Hematopoietic multipotent progenitor cell treated with erythropoietin and hydrocortisone succinate and interleukin-3 and kit ligand, for 8 days (in vitro differentiated cells): ENCODE measurements around the gene HAP1.
"Not testable (repeated sequence)": the region's sequence is repeated elsewhere in the genome, so short reads cannot be mapped to it uniquely, and the experiment has no call there.

Experiments used
- DNase-seq: peaks from one replicate; pipeline ENCODE4 v3.0.0-alpha.2; 2015

Gene HAP1, protein sequence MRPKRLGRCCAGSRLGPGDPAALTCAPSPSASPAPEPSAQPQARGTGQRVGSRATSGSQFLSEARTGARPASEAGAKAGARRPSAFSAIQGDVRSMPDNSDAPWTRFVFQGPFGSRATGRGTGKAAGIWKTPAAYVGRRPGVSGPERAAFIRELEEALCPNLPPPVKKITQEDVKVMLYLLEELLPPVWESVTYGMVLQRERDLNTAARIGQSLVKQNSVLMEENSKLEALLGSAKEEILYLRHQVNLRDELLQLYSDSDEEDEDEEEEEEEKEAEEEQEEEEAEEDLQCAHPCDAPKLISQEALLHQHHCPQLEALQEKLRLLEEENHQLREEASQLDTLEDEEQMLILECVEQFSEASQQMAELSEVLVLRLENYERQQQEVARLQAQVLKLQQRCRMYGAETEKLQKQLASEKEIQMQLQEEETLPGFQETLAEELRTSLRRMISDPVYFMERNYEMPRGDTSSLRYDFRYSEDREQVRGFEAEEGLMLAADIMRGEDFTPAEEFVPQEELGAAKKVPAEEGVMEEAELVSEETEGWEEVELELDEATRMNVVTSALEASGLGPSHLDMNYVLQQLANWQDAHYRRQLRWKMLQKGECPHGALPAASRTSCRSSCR

DNA sequence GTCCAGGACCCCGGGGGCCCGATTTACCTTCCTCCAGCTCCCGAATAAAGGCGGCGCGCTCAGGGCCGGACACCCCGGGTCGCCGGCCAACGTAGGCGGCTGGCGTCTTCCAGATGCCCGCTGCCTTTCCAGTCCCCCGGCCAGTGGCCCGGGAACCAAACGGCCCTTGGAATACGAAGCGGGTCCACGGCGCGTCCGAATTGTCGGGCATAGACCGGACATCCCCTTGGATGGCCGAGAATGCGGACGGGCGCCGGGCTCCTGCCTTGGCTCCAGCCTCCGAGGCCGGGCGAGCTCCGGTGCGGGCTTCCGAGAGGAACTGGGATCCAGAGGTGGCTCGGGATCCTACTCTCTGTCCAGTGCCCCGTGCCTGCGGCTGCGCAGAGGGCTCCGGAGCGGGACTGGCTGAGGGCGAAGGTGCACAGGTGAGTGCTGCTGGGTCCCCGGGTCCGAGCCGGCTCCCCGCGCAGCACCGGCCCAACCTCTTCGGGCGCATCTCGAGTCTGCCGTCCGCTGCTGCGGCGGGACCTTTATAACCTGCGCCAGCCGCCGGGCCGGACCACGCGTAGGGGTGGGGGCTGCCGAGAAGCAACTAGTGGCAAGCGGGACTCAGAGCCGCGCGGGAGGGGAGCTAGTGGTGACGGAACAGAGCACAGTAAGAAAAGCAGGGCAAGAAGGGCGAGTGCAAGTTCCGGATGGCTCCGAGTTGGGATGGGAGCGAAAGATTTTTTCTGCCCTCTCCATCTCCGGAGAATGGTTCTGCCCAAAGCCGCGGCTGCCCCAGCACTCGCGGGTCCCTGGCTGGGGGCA is at the start of gene HAP1:
HAP1 (minus strand) TSS at position 505 of the 810 bp plus-strand sequence; CDS start at position 496, 9 bp downstream.
- DNase-seq = no peak

DNA sequence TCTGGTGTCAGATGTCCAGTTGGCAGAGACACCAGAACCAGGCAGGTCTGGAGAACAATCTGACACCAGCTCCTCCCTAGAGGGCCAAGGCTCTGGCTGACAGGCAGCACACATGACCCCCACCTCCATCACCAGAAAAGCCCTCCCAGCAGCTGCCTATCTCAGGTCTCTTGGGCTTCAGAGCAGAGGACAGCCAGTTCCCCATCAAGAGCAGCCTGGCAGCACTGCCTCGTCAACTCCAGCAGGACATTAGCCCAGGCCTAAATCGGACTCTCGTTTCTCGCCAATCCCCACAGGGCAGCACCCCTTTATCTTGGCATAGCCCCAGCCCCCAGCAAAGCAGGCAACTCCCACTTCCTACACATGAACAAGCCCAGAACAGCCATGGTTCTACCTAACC is 47.7 kb upstream of the HAP1 start:
- DNase-seq = no peak

DNA sequence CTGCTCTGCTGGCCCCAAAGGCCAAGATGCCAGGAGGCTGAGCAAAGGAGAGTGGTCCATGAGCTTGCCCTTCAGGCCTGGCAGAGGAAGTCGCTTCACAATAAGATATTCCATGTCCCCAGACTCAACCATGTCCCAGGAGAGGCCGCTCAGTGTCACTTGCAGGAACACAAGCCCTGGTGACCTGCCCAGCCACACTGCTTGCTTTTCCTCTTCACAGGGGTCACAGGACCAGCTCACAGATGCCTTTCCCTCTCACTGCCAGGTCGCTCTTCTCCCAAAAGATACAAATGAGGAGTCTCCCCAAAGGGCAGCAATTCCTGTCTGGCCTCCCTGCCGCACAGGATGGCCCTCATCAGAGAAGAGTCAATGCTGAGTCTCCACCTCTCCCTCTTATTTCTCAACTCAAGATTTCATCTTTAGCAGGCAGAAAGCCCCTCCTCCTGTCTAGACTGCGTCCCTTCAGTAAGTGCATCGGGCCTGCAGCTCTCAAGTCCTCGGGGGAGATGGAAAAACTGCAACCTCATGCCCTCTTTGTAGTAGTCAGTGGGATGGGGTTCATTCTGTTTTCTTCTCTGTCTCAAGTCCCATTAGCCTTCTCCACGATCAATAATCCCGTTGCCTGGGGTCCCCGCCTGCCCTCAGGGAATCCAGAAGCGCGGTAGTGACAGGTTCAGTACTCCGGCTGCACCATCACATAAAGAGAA is 47.1 kb upstream of the HAP1 start:
- DNase-seq = no peak

DNA sequence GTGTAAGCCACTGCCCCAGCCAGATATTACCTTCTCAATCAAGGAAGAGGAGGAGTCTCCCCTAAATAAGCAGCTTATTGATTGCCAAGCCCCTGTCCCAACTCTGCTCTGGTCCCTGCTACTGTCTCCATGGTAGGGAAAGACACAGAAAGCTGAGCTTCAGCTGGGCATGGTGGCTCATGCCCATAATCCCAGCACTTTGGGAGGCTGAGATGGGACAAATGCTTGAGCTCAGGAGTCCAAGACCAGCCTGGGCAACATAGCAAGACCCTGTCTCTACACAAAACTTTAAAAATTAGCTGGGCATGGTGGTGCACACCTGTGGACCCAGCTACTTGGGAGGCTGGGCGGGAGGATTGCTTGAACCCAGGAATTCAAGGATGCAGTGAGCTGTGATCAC is 45.5 kb upstream of the HAP1 start:
- no peak for DNase-seq

DNA sequence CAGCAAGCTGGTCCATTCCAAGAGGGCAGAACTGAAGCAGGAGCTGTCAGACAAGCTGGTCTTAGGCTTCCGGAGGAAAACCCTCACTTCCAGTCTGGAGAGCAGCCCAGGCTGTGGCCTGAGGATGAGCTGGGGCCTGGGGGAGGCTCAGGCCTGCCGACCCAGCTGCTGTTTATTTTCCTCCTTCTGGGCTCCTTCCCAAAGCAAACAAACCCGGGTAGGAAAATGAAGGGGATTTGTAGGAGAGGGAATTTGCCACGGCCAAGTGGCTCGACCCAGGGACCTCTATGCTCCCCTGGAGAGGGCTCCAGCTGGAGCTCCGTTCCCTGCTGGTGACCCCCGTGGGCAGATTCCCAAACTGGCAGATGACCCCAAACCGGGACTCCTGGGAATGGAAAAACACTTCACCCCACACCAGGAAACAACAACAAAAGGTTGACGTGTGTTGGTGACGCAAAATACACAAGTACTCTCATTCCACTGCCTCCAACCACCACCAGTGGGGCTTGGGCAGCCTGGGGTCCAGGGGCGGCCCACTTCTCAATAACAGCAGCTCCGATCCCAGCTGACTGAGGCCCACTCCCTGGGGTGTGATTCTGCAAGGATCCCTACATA is 43.2 kb upstream of the HAP1 start:
- DNase-seq = no peak

DNA sequence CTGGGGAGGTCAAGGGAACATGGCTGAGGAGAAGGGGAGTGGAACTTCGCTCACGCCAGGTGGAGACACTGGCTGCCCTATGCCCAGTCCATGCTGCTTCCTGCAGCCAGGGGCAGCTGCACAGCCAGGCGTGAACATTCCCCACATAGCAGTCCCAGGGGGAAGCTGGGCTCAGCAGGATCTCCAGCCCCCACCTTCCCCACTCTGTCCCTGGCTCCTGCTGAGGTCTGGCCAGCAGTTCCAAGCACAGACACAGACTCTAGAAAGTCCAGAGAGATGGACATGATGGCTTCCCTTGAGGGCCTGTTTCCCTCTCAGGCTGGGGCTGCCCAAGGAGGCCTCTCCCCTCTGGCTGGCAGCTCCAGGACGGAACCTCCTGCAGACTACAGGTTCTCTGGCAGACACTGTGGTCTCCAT is 42.7 kb upstream of the HAP1 start:
- DNase-seq = no peak

DNA sequence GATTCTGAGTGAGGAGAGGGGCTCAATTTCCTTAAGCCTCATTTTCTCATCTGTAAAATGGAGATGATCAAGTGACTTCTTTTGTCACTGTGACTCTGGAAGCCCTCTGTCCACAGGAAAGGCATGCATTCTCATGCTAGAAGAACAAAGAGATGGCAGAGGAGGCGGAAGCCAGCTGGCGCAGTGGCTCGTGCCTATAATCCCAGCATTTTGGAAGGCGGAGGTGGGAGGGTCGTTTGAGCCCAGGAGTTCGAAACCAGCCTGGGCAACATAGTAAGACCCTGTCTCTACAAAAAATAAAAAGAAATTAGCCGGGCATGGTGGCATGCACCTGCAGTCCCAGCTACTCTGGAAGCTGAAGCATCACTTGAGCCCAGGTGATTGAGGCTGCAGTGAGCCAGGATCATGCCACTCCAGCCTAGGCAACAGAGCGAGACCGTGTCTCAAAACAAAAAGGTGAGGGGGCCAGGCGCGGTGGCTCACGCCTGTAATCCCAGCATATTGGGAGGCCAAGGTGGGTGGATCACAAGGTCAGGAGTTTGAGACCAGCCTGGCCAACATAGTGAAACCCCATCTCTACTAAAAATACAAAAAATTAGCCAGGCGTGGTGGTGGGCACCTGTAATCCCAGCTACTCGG is 41.9 kb upstream of the HAP1 start:
- not testable (repeated sequence) for DNase-seq

DNA sequence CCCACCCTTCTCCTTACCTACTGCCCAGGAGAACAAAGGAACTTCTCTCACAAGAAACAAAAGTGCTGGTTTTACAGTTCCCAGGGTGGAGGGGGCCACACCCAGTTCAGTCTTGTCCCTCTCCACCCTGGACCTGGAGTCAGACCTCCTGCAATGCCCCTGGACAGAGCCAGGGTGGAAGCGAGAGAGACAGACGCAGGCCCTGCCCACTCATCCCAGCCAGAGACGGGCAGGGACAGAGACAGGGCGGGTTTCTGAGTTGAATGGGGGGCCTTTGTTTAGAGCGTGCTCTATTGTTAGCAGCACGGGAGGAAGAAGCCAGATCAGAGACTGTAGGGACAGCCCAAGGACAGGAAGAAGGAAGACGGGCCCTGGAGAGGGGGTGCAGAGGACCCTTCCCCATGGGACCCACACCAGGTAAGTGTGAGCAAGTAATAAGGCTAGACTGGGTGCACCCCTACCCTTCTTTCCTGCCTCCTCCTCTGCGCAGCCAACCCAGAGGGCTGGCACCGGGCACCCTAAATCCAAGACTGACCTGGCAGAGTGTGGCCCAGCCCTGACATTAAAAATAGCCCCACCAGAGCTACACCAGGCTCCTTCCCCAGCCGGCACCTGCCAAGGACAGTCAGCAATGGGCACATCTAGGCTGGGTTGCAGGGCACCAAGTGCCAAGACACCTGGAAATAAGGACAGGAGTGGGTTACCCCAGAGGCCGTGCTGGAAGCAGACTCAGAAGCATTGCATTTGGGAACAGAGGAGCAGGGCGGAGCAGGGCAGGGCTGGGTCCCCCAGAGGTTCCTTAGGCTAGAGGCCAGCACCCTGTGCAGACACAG is 41.2 kb upstream of the HAP1 start:
- DNase-seq = no peak

DNA sequence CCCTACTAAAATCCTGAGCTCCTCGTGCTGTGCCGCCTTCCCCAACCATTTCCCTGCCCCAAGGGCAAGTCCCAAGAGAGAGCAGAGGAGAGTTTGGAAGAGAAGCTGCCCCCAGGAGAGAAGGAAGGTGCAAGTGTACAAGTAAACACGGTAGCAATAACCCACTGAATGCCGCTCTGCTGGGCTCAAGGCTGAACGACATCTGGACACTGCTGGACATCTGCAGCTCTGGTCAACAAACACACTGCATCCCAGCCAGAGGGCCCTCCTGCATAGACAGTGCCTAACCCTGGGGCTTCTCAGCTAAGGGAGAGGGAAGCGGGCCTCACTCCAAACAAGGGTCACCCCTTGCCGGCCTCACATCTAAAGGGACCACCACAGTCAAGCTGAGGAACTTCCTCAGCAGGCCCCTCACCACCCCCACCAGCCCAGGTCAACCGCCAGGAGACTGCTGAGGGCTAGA is 39.3 kb upstream of the HAP1 start:
- DNase-seq = no peak

DNA sequence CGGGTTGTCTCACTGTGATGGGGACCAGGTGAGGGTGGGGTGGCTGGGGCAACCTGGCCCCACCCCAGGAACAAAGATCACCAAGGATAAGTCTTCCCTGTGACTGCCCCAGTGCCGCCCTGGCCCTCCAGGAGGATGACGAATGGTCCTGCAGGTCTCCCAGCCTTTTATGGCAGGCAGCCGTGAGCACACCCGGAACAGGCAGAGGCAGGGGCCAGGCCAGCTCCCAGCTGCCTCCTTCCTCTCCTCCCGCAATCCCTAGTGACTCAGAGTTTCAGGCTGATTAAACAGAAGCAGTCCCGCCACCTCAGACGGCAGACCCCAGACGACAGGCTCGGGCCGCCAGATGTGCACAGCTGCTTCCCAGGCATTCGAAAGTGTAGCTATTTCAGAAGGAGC is 38.7 kb upstream of the HAP1 start:
- DNase-seq = no peak

DNA sequence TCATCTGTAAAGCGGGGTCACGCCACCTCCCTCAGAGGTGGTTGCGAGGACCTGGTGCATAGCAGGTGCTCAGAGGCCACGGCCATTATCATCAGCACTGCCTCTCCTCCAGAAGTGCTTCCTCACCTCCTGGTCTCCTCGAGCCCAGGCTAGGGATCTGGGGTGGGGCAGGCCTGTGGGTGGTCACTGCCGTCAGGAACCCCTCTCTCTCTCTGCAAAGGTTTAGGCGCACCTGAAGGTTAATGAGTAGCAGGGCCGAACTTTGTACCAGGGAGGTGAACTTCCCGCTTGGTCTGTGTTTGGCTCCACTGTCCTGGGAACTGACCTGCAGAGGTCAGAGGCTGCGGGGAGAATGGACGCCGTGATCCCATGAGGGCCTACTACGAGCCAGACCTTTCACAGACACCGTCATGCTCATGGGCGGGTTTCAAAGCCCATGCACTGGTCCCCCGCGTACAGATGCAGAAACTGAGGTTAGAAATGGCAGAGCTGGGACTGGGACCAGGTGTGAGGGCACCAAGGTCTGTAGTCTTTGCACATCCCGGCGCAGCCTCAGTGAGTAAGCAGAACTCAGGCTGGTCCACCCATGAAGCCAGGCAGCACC is 38.2 kb upstream of the HAP1 start:
- DNase-seq = no peak

DNA sequence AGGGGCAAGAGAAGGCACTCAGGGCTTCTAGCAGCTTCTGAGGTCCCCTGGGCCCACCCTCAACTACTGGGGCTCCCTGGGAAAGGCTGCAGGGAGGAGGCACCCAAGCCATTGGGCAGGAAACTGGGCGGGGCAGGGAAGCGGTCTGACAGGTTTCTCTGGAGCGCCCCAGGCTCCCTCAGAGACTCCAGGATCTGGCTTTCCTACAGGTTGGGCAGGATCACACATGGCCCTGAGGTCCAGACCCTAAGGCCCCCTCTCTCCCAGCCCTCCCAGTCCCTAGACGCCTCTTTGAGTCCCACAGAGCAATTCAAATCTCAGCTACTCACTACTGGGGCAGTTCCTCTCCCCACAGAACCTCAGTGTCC is 37.8 kb upstream of the HAP1 start:
- no peak for DNase-seq

DNA sequence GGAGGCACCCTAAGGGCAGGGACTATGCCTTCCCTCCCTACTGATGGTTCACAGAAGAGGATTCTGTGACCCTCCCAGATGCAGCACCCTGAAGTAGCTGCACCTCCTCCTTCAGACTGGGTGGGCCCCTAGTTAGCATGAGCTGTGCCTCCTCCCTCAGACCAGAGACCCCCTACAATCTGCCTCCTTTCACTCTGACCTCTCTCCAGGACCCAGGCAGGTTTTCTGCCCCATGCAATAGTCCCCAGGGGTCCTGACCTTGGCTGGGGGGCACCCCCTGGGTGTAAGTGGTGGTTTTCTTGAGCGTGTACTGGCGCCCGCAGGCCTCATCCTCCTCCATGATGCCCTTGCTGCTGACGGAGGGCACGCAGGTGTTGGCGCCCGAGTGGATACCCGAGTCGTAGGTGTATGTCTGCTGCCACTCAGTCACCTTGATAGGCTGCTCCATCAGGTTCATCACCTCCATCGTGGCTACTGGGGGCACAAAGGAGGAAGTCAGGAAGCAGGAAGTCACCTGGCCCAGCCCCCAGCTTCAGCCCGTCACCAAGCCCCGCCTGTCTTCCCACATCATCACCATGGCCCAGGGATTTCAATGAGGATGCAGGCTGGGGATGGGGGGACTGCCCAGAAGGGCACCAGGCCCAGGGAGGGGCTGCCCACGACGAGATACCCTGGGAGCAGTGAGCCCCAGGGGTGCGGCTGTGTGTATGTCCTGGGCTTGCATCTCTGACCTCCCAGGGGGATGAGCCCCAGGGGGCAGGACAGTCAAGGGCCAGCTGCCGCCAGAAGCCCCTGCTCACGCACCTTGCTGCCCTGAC is 37.2 kb upstream of the HAP1 start:
- no peak for DNase-seq

DNA sequence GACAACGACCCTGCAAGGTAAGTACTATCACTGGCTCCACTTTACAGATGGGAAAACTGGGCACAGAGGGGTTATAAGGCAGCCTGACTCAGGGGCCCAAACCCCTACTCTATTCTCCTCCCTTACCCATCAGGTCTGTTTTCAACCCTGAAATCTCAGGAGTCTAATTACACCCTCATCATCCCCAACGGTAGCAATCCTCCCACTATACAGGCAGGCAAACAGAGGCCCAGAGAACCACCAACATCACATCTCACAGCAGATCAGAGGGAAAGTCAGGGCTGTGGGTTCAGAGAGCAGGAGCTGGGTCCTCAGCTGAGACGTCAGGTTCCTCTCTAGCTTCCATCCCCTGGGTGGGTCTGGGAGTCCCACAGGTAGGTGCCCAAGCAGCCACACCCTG is 35.5 kb upstream of the HAP1 start:
- DNase-seq = no peak

DNA sequence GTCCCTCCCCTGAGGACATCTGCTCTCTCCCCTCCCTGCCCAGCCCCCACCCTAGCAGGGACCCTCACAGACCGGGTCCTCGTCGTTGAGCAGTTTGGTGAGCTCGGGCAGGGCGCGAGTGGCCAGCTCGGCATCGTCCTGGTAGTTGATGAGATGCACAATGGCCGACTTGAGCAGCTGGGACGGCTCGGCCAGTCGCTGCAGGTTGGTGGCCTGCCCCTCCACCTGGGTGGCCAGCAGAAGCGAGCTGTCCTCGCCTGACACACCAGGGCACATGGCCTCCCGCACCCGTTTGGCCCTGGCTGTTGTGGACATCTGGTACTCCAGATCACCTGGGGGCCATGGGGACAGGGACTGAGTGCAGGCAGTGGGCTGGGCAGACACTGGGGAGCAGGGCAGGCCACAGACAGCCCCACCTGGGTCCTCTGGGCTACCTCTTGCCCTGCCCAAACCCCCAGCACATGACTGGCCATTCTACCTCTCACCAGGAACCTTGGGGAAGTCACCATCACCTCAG is 35.0 kb upstream of the HAP1 start:
- no peak for DNase-seq

DNA sequence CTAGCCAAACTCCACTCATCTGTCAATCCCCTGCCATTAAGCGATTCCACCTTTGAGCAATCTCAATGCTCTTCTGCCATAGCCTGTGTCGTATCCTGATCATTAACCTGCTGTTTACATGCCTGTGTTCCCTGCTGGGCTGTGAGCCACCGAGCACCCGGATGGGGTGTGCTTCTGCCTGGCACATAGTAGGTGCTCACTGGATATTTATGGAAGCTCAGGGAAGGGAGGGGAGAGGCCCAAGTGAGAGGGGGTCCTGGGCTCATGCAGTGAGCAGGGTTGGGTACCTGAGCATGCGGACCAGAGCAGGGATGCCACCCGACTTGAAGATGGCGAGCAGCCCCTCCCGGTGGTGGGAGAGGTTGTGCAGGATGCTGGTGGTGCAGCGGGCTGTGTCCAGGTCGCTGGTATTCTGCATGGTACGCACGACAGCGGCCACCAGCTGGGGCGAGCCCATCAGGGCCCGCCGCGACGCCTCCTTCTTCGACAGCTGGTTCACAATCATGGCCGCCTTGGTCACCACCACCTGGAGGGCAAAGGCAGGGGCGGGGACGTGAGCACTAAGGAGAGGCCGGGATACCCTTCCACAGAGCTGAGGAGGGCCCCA is 34.3 kb upstream of the HAP1 start:
- no peak for DNase-seq

DNA sequence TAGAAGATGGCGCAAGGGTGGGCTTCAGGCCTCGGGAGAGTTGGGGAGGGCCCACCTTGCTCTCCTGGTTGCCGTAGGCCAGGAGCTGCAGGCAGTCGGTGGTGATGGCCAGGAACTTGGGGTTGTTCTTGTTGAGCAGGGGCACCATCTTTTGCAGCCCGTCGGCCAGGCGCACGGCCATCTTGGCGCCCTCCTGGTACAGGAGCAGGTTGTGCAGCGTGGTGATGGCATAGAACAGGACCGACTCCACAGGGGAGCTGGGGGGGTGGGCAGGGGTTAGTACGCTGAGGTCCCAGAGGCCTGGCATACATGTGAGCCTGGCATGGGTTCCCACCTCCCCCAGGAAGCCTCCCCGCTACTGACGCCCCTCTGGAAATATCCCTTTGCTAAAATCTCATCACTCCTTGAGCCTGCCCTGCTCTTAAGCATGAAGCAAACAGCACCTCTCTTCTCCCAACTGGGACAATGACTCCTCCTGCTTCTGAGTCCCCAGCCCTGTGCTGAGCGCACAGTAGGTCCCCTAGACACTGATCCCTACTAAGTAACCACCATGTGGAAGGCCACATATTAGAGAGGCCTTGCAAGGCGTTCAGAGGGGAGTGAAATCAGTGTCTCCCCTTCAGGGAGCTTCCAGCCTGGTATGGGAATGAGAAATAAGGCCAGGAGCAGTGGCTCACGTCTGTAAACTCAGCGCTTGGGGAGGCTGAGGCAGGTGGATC is 33.0 kb upstream of the HAP1 start:
- no peak for DNase-seq

DNA sequence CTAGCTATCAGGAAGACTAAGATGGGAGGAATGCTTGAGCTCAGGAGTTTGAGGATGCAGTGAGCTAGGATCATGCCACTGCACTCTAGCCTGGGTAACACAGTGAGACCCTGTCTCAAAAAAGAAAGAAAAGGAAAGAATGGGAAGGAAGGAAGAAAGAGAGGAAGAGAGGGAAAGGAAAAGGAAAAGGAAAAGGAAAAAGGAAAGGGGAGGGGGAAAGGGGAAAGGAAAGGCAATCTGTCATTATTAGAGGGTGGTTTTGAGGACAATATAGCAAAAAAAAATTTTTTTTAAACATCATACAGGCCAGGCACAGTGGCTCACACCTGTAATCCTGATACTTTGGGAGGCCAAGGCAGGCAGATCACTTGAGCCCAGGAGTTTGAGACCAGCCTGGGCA is 31.7 kb upstream of the HAP1 start:
- DNase-seq = no peak
